ENCODE data around the gene DUSP9. TPM values are rescaled to one million over a fixed set of nuclear protein-coding genes. Genes with fewer than 3 reads are reported as not detected.
"Not testable (repeated sequence)": the region's sequence is repeated elsewhere in the genome, so short reads cannot be mapped to it uniquely, and the experiment has no call there.

Gene DUSP9
- total RNA-seq, 1 experiment from 2014 or later: 14.2 TPM

DNA sequence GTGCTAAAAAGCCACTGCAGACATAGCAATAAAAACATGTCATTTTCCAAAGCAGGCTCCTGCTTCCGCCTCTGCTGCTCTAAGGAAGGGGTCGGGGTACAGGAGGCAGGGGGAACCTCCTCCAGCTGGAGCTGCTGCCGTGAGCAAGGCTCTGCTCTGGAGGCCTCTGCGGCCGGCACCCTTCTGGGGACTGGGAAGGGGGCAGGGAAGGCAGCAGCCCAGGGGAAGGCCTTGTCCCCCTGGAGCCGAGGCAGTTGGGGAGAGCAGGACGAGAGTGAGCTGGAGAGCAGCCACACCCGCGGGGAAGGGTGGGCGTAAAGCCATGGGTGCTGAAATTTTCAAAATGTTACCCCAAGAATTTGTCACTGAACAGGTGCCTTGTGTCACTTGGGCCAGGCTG lies 49.5 kb downstream of the DUSP9 start:
- H3K4me1 ChIP-seq (ENCODE audit: control insufficient read depth in 1 of 2, insufficient read depth in 2 of 2, low read length in 2 of 2); CTCF ChIA-PET; RAD21 ChIA-PET (ENCODE audit: low non-redundant PET in 1 of 2, low total read pairs in 2 of 2, uncharacterized antibody in 2 of 2, unreplicated experiment in 2 of 2); intact Hi-C loops (cut with micrococcal nuclease); DNase-seq (ENCODE audit: low read depth, low spot score); BruUV-seq (replicated peaks); H3K4me2 ChIP-seq (ENCODE audit: low read length); POLR2A ChIA-PET; H3K27me3 ChIP-seq (ENCODE audit: insufficient read depth, low read length); H4K20me1 ChIP-seq (ENCODE audit: insufficient read depth); H2AFZ ChIP-seq (ENCODE audit: low read depth, low read length, poor library complexity, severe bottlenecking); H3K36me3 ChIP-seq (ENCODE audit: control insufficient read depth in 1 of 2, insufficient read depth in 2 of 2, low read length in 2 of 2); H3K79me2 ChIP-seq (ENCODE audit: insufficient read depth, low read length); ATAC-seq; H3K9ac ChIP-seq (ENCODE audit: low read length); H3K9me3 ChIP-seq (ENCODE audit: control insufficient read depth in 1 of 2, insufficient read depth in 1 of 2, low read depth in 1 of 2, low read length in 2 of 2); H3K4me3 ChIP-seq (replicated peaks in 1 of 2; ENCODE audit: low read depth in 1 of 2, low read length in 2 of 2); H3K27ac ChIP-seq (ENCODE audit: low read depth, low read length); H3K9me2 ChIP-seq (ENCODE audit: insufficient read depth): not testable (repeated sequence)

DNA sequence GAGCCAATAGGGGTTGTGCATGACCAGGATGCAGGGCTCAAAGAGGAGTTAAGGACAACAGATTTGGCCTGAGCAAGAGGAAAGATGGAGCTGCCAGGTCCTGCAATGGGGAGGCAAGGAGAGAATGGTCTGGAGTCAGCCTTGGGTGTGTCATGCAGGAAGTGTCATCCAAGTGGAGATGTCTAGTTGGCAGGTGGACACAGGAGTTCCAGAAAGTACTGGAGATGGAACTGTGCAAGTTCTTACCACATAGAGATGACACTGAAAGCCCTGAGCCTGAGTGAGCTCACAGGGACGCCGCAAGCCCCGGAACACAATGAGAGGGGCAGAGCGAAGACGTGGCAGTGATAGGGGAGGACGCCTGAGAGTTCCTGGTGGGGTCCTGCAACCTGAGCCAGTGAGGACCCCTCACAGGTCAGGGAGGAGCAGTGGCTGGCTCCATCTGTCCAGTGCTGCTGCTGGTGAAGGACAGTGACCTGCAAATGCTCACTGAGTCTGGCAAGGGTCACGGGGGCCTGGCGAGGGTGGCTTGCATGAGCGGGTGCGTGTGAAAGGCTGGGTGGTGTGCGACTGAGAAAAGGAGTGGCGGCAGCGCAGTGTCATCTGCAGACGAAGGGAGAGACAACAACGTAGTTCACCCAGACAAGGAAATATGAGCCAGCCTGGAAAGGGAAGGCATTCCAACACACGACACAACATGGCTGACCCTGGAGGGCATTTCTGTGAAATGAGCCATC lies 50.2 kb downstream of the DUSP9 start:
- H3K27me3 ChIP-seq (ENCODE audit: insufficient read depth, low read length); intact Hi-C loops (cut with micrococcal nuclease); H3K4me3 ChIP-seq (replicated peaks in 1 of 2; ENCODE audit: low read depth in 1 of 2, low read length in 2 of 2); H4K20me1 ChIP-seq (ENCODE audit: insufficient read depth); H3K4me2 ChIP-seq (ENCODE audit: low read length); H2AFZ ChIP-seq (ENCODE audit: low read depth, low read length, poor library complexity, severe bottlenecking); H3K36me3 ChIP-seq (ENCODE audit: control insufficient read depth in 1 of 2, insufficient read depth in 2 of 2, low read length in 2 of 2); BruUV-seq (replicated peaks); ATAC-seq; H3K79me2 ChIP-seq (ENCODE audit: insufficient read depth, low read length); H3K9me2 ChIP-seq (ENCODE audit: insufficient read depth); H3K27ac ChIP-seq (ENCODE audit: low read depth, low read length); CTCF ChIA-PET; DNase-seq (ENCODE audit: low read depth, low spot score); H3K4me1 ChIP-seq (ENCODE audit: control insufficient read depth in 1 of 2, insufficient read depth in 2 of 2, low read length in 2 of 2); POLR2A ChIA-PET; RAD21 ChIA-PET (ENCODE audit: low non-redundant PET in 1 of 2, low total read pairs in 2 of 2, uncharacterized antibody in 2 of 2, unreplicated experiment in 2 of 2); H3K9ac ChIP-seq (ENCODE audit: low read length); H3K9me3 ChIP-seq (ENCODE audit: control insufficient read depth in 1 of 2, insufficient read depth in 1 of 2, low read depth in 1 of 2, low read length in 2 of 2): not testable (repeated sequence)

Data from HCT116 (cell line).